NOMO-1 (cell line): Measurements from ENCODE around the gene ATAD3A.

Experiments used
- DNase-seq, 2 experiments: peaks; one replicate each; lab custom pipeline; 2025; ENCODE audit not compliant: unreplicated experiment in 2 of 2; lab: John Stamatoyannopoulos, UW

Gene ATAD3A

DNA sequence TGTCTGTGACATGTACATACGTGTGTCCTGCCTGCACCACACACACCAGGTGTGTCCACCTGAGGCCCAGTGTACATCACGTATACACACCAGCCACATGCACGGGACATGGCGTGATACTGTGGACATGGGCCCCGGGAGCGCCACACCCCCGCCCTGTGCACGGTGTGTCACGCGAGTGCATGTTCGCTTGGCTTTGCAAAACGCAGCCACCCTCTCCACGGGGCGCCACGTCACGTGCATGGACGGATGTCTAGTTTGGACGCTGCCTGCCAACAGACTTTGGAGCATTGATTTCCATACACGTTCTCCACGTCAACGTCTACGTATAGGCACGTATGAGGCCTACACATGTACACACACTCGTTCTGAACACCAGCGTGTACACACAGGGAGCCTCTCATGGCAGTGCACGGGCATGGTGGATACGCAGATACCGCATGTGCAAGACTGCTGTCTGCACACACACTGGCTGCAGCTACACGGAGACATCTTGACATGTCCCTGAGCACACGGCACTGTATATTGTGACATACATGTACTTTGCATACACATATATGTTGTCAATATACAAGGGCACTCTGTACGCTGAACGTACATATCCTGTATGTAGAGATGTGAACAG, 25.8 kb downstream of the ATAD3A start:
- DNase-seq, result no peak

GRCh38 chr1:1538334-1538733, 26.4 kb downstream of the ATAD3A start:
- no peak for DNase-seq

DNA sequence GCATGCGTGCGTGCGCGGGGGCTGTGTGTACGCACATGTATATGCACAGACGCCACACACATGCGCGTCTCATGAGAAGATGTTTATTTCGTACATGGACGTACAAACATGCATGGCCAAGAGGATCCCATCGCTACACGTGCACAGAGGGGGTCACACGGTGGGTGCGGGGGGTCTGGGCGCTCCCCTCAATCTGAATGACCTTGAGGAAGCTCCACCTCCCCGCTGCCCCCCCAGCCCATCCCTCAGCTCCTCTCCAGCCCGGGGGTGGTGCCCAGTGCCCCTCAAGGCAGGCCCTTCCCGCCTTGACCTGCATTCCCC, 27.0 kb downstream of the ATAD3A start:
- no peak for DNase-seq

GRCh38 chr1:1539310-1540089, 27.5 kb downstream of the ATAD3A start:
- no peak for DNase-seq

DNA sequence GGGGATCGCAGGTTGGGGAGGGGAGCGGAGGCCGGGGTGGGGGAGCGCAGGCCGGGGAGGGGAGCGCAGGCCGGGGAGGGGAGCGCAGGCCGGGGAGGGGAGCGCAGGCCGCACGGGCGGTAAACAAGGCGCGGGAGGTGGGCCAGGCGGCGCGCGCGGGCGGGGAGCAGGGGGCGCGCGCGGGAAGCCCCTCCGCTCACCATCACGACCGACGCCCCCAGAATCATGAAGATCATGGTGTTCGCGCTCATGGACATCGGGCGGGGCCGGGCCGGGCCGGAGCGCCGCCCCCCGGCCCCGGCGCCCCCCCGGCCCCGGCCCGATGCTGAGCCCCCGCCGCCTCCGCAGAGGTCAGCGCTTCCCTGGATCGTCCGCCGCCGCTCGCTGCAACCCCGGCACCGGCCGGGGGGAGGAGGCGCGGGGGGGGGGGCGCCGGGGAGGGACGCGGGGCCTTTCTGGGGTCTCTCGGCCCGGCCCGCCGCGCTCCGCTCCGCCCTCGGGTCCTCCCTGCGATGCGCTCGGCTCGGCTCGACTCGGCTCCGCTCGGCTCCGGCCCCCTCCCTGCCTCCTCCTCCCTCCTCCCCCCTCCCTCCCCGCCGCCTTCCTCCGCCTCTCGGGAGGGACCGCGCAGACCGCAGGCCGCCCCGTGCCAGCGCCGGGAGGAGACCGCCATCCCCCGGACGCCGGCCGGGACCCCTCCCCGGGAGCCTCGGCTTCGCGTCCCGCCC, 28.3 kb downstream of the ATAD3A start, which contains the start of gene TMEM240:
Gene TMEM240, minus strand, starts transcription at position 535 of the 728 bp plus-strand sequence. Its CDS starts 278 bp downstream, at position 257.
- DNase-seq, result no peak

- no peak for DNase-seq
These were observed 29.1 kb downstream of the ATAD3A start for GRCh38 chr1:1540818-1541628.

DNA sequence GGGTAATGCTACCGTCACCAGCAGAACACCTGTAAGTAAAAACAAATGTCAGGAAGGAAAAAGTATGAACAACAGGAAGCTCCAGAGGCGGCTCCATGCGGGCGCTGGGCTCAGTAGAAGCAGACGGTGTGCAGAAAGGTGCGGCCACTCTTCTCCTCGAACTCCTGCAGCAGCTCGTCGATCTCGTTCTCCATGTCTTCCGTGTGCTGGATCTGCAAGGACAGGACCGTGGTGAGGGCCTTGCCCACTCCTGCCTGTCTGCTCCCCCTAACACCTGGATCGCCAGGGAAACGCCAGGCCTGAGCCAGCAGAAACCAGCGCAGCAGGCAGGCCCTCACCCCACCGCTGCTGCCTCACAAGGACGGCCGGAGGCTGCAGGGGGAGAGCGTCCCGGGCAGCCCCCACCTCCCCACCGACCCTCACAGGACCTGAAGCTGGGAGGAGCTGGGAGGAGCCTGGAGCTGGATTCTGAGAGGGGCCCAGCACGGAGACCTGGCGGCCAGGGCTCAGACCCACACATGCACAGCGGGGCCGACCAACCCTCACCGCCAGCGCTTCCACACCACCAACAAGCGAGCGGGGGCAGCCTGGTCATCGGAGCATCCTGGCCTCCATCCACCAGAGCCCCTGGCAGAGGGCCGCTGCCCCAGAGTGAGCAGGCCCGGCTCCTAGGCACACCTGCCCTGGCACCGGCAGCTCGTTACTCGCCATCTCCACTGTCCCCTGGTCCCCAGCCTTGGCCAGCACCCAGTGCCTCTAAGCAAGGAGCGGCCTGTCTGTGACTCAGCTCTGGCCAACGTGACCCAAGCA, 30.2 kb downstream of the ATAD3A start:
- DNase-seq, result no peak

DNA sequence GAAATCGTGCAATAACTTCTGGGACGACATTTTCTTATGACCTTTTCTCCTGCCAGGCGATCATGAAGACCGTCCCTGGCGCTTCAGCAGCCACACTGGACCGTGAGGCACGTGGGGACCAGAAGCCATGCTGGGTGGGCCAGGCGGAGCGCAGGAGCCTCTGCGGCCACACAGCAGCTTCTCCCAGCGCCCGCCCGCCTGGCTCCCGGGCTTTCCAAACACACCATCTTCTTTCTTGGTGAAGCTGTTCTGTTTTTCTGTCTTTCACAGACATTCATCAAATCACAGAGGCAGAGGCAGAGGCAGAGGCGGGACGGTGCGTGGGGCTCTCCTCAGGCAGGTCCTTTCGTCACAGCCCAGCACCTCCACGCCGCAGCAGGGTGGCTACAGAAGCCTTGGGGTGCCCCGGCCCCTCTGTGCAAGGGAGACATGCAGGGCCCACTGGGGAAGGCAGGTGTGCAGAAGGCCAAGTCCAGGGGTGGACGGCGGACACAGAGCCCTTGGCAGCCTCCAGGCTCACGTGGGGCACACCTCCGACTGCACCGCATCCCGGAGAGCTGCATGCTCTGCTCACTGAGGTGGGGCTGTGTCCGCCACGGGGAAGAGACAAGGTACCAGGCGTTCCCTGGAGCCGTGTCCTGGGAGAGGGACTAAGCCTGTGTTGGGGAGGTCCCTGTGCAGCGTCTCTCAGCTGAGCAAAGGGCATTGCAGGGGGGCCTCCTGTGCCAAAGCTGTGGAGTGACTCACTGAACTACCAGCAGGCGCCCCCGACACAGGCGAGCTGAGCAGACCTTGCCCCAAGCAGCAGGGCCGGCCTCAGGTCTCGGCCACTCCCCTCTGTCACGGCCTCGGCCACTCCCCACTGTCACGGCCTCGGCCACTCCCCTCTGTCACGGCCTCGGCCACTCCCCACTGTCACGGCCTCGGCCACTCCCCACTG, 31.1 kb downstream of the ATAD3A start:
- no peak for DNase-seq

DNA sequence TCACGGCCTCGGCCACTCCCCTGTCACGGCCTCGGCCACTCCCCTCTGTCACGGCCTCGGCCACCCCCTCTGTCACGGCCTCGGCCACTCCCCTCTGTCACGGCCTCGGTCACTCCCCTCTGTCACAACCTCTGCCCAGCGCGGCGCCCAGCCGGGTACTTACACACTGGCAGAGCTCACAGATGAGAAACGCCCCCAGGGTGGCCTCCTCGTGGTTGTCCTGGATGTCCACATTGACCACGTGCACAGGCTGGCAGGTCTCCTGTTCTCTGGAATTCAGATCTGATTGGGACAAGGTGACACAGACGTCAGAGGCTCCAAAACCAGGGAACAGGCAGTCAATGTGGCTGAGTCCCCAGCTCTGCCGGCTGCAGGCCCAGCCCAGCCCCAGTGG, 31.7 kb downstream of the ATAD3A start:
- no peak for DNase-seq

- DNase-seq, result no peak
These were observed 32.6 kb downstream of the ATAD3A start for GRCh38 chr1:1544544-1544943.

GRCh38 chr1:1545946-1546737, 34.2 kb downstream of the ATAD3A start:
- DNase-seq, result no peak

DNA sequence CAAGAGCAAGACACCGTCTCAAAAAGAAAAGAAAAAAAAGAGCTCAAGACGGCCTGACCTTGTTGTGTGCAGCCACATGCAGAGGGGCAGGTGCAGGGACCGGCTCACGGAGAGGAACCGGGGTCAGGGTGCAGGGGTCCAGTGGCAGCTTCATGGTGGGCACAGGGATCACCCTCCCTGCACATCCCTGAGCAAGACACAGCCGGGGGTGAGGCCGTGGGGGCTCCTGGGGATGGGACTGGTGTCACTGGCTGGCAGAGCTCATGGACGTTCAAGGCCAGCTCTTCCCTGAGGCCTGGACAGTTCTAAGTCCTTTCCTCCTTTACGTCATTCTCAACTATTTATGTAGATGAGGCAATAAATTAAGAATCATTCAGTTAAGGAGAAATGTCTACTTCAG, 35.0 kb downstream of the ATAD3A start:
- DNase-seq, result no peak

DNA sequence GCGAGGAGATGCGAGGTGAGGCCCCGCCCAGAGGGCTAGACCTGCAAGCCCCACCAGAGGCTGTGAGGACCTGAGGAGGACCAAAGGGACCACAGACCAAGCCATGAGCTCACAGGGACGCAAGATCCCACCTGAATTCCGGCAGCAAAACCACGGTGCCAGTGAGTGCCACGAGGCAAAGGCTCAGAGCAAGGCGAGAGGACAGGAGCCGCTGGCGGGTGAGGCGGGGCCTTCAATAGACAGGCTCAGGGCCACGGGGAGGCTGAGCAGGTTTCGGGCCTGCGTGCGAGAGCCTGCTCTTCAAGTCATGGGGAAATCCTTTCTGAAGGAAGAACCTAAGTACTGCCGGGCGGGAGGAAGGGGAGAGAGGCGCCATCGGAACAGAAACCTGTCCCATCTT, 35.5 kb downstream of the ATAD3A start:
- no peak for DNase-seq

DNA sequence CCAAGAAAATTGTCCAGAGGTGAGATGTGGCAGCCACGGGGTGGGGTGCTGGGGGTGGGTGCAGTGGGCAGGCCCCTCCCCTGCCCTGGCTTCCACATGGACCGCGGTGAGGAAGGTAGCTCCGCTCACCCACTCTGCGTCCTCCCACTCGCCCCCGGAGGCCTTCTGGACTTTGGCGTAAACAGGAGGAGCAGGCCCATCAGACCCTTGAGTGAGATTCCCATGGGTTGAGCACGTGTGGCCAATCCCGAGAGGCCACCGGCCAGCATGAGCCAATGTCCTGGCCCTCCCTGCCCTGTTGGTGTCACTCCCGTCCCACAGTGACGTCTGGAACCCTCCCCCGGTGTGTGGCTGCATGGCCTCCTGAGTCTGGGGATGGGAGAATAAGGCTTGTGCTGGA, 36.6 kb downstream of the ATAD3A start:
- no peak for DNase-seq

GRCh38 chr1:1550087-1550486, 38.1 kb downstream of the ATAD3A start:
- DNase-seq, result no peak

DNA sequence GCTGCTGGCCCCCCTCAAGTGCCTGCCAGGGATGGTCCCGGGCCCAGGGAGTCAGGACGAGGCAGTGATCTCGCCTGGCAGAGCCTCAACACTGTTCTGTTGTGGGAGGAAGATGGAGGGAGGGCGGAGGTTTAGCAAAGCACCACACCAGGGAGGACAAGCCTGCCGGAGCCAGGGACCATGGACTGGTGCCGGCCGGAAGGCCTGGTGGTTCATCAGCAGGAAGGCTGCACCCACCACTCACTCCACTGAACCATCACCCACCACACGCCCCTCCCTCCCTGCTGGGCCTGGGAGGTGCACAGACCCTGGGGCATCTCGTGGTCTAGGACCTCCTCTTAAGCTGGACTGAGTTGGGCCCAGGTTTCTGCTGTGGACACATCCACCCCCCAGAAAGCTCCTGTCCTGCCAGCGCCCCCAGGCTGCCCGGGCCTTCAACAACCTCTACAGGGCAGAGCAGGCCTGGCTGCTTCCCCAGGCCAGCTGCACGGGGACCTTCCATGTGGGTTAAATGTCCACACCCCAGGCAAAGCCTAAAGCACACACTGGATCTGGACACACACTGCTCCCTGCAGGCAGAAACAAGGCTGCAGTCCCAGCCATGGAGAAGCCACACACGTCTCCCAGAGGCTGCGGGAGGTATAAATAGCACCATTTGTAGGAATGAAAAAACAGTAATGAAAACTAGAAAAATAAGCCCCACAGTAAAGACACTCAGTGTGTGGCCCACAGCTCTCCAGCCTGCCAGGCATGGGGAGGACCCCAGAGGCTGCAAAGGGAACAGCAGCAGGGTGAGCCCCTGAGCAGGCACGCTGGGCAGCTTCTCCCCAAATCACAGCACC, 38.9 kb downstream of the ATAD3A start:
- DNase-seq, result no peak

GRCh38 chr1:1551524-1552262, 39.7 kb downstream of the ATAD3A start:
- DNase-seq, result no peak
